ENCODE measurements around the gene MVB12B.

- no peak for TF ChIP-seq POLR2A (IDR thresholded peaks at IDR 0.05)
- TF ChIP-seq, protein P1, sequence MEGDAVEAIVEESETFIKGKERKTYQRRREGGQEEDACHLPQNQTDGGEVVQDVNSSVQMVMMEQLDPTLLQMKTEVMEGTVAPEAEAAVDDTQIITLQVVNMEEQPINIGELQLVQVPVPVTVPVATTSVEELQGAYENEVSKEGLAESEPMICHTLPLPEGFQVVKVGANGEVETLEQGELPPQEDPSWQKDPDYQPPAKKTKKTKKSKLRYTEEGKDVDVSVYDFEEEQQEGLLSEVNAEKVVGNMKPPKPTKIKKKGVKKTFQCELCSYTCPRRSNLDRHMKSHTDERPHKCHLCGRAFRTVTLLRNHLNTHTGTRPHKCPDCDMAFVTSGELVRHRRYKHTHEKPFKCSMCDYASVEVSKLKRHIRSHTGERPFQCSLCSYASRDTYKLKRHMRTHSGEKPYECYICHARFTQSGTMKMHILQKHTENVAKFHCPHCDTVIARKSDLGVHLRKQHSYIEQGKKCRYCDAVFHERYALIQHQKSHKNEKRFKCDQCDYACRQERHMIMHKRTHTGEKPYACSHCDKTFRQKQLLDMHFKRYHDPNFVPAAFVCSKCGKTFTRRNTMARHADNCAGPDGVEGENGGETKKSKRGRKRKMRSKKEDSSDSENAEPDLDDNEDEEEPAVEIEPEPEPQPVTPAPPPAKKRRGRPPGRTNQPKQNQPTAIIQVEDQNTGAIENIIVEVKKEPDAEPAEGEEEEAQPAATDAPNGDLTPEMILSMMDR (IDR thresholded peaks at IDR 0.05), result no peak
These were observed 96.7 kb downstream of the MVB12B start for GRCh38 chr9:126423142-126423915.

All from testis (tissue), 2 donors.